Fibroblast of villous mesenchyme (primary cell): ENCODE results near the gene CNMD. TPM values are rescaled to one million over a fixed set of nuclear protein-coding genes. Genes with fewer than 3 reads are reported as not detected.
"Not testable (repeated sequence)": the region's sequence is repeated elsewhere in the genome, so short reads cannot be mapped to it uniquely, and the experiment has no call there.

Experiments
- DNase-seq: peaks from one replicate; pipeline ENCODE4 v3.0.0-alpha.2; 2010; ENCODE audit warnings: low read depth
- H3K4me3 ChIP-seq: 2 replicates; pipeline ENCODE4 v1.5.1; 2011; ENCODE audit warnings: low read depth, mild to moderate bottlenecking, low read length
- CTCF ChIP-seq: IDR thresholded peaks from 2 replicates; pipeline ENCODE4 v1.5.1; 2012; ENCODE audit warnings: low read depth, mild to moderate bottlenecking, low read length; ENCODE audit not compliant: insufficient read depth
- total RNA-seq: library from RNA; depleted of rRNA; stranded (reverse); fragments of >200 nt; gene quantifications from 2 replicates; pipeline ENCODE4 v1.2.3, GENCODE V29; 2012

Gene CNMD
- total RNA-seq, 1 donor, result not detected

GRCh38 chr13:52734075-52734623, 5.5 kb downstream of the CNMD start:
- no peak for DNase-seq
- H3K4me3 ChIP-seq, result no peak overlapping the region
- no peak for TF ChIP-seq CTCF

DNA sequence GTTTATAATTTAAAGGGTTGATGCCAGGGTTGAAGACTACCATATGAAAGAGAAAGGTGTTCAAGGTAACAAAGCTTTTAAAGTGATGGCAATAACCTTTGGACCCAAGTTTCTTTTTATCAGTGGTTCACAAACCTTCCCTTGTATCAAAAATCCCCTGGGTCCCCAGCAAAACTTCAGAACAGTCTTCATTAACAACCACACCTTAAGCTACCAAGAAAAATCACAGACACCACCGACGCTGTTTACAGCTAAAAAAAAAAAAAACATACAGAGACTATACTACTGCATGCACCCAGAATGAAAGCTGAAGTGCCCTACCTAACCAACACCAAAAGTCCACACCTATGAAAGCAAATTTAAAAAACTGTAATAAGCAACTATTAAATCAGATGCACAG, 13.4 kb downstream of the CNMD start:
- H3K4me3 ChIP-seq, result no peak overlapping the region
- no peak for TF ChIP-seq CTCF
- no peak for DNase-seq

GRCh38 chr13:52725302-52725701, 14.3 kb downstream of the CNMD start:
- DNase-seq, result no peak
- no peak for TF ChIP-seq CTCF
- no peak overlapping the region for H3K4me3 ChIP-seq

GRCh38 chr13:52723181-52723580, 16.4 kb downstream of the CNMD start:
- DNase-seq, result no peak
- no peak overlapping the region for H3K4me3 ChIP-seq
- TF ChIP-seq CTCF, result no peak

DNA sequence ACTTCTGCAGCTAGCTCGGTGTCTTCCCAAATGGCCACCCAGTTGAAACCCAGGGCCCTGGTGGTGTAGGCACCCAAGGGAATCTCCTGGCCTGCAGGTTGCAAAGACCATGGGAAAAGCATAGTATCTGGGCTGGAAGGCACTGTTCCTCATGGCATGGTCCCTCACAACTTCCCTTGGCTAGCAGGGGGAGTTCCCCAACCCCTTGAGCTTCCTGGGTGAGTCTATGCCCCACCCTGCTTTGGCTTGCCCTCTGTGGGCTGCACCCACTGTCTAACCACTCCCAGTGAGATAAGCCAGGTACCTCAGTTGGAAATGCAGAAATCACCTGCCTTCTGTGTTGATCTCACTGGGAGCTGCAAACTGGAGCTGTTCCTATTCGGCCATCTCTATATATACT, 18.3 kb downstream of the CNMD start:
- not testable (repeated sequence) for H3K4me3 ChIP-seq, DNase-seq

GRCh38 chr13:52720904-52721303, 18.7 kb downstream of the CNMD start:
- peak; percentile 10 for DNase-seq

GRCh38 chr13:52713894-52714293, 25.7 kb downstream of the CNMD start:
- TF ChIP-seq CTCF, result no peak
- H3K4me3 ChIP-seq, result no peak overlapping the region
- no peak for DNase-seq

More at GRCh38 chr13:52720904-52721303, 18.7 kb downstream of the CNMD start:
- H3K4me3 ChIP-seq, result not testable (repeated sequence)

- TF ChIP-seq CTCF, result no peak
- no peak for DNase-seq
- H3K4me3 ChIP-seq, result no peak overlapping the region
These were observed 27.2 kb downstream of the CNMD start for GRCh38 chr13:52712385-52712784.
